DMS 273 (cell line): ENCODE results near the gene SPATS1.
"Not testable (repeated sequence)": the region's sequence is repeated elsewhere in the genome, so short reads cannot be mapped to it uniquely, and the experiment has no call there.

Experiments used
- DNase-seq: peaks from one replicate; lab custom pipeline; 2025; ENCODE audit not compliant: unreplicated experiment; lab: John Stamatoyannopoulos, UW

The SPATS1 gene

DNA sequence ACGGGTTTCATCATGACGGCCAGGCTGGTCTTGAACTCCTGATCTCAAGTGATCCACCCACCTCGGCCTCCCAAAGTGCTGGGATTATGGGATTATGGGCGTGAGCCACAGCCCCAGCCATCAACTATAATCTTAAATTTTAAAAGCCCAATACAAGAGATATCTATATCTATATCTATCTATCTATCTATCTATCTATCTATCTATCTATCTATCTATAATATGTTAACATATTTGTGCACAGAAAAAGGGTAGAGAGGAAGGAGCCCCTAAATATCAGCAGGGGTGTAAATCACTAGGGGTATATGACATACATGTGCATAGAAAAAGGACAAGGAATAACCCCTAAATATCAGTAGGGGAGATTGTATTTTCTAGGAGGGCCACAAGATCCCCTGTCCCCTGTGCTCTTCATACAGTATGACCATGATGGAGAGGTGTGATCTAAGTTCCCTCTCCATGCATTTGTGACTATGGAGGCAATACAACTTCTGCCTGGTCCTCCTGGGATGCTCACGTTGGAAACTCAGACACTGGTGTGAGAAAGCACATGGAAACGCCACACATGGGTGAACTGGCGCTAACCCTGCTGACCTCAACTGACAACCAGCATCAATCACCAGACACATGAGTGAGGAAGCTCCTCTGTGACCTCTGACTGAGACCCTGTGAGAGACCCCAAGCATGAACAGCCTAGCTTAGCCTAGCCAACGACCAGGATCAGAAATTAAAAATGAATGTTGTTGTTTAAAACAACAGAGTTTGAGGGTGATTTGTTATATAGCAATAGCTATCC, 1.2 kb upstream of the SPATS1 start:
- DNase-seq: no peak

DNA sequence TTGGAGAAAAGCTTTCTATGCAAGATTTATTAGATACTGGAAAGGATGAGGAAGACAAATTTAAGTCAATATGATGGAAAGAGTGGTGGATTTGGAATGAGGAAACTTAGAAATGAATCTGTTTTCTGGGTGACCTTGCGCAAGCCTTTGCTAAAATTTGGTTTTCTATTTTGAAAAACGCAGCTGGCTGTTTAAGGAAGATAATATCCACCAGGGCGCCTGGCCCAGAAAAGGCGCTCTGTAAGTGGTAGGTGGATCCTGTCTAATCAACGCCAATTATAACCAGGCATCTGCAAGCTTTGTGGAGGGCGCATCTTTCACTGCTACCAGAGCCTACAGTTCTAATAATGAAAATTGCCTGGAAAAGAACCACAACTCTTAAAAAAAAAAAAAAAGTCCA, 398 bp upstream of the SPATS1 start:
- peak; percentile 55 for DNase-seq

DNA sequence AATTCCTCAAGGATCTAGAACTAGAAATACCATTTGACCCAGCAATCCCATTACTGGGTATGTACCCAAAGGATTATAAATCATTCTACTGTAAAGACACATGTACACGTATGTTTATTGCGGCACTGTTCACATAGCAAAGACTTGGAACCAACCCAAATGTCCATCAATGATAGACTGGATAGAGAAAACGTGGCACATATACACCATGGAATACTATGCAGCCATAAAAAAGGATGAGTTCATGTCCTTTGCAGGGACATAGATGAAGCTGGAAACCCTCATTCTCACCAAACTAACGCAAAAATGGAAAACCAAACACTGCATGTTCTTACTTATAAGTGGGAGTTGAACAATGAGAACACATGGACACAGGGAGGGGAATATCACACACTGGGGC, 4.4 kb downstream of the SPATS1 start:
- not testable (repeated sequence) for DNase-seq

DNA sequence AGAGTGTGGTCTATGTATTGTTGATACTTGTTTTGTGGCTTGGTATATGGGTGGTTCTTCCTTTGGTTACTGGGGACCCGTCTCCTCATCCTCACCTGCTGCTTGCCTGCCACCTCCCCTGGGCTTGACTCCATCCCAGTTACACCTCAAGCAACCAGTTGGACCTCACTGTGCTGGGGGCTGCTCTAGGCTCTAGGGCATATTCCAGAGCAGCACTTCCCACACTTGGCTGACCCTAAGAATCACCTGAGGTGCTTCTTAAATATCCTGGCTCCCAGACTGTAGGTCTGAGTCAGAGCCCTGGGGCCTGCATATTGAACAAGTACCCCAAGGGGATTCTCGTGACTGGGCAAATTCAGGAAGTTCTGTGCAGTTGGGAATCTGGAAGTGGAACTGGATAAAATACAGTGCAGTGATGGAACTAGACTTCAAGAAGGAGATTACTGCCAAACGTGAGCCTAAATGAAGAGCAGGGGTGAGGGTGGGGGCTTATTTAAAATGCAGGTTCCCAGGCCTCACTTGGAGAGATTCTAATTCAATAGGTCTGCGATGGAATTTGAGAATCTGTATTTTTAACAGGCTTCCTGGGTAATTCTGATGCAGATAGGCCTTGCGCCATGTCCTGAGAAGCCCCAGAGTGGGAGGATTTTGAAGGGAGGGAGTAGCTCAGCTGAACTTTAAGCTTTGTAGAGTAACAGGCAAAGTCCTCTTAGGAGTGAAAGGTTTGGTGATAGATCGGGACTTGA, 7.6 kb downstream of the SPATS1 start:
- no peak for DNase-seq

- DNase-seq: not testable (repeated sequence)
Measured at GRCh38 chr6:44350650-44350994, 8.2 kb downstream of the SPATS1 start.

GRCh38 chr6:44352259-44352658, 9.8 kb downstream of the SPATS1 start:
- DNase-seq: no peak

DNA sequence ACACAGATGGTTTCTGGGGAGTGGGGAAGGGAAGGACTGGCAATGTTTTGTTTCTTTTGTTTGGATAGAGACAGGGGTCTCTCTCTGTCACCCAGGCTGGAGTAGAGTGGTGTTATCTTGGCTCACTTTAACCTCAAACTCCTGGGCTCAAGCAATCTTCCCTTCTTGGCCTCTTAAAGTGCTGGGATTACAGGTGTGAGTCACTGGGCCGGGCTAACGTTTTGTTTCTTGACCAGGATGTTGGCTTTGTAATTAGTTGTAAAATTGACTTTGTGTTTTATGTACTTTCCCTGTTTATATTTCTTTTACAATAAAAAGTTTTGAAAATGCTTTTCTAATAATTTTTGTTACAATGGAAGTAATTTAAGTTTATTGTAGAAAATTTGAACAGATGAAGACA, 10.9 kb downstream of the SPATS1 start:
- no peak for DNase-seq

DNA sequence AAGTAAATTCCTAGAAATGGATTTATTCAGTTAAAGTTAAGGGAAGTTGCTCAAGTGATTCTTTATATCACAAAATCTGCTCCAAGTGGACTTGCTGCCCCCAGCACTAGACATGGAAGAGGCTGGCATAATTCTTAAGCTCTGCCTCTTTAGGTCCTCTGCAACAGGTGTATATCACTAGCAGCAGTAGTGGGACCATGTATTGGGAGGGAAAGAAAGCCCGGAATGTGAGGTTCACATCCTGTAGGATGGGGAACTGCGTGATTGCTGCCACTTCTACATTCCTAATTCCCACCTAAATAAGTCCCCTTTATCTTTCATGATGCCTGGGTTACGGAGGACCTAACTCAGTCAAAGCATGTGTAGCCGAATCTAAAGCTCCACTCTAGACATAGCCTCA, 13.2 kb downstream of the SPATS1 start:
- no peak for DNase-seq

GRCh38 chr6:44356487-44356886, 14.0 kb downstream of the SPATS1 start:
- no peak for DNase-seq

GRCh38 chr6:44359973-44360372, 17.5 kb downstream of the SPATS1 start:
- no peak for DNase-seq

DNA sequence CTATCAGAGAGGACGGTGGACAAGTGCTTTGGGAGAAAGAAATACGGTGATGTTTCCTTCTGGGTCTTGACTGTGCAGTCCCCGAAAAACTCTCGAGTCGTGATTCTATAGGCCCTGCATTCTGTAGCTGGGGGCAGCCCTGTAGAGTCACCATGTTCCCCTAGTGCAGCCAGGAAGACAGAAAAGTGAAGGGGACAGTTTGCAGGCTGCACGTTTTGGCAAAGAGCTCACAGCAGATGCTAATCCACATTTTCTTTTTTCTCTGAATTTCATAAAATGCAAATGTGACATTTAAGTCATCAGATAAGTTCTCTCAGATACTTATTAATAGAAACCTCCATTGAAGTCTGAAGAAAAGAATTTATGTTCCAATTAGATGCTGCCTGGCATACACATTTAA, 19.5 kb downstream of the SPATS1 start:
- no peak for DNase-seq

DNA sequence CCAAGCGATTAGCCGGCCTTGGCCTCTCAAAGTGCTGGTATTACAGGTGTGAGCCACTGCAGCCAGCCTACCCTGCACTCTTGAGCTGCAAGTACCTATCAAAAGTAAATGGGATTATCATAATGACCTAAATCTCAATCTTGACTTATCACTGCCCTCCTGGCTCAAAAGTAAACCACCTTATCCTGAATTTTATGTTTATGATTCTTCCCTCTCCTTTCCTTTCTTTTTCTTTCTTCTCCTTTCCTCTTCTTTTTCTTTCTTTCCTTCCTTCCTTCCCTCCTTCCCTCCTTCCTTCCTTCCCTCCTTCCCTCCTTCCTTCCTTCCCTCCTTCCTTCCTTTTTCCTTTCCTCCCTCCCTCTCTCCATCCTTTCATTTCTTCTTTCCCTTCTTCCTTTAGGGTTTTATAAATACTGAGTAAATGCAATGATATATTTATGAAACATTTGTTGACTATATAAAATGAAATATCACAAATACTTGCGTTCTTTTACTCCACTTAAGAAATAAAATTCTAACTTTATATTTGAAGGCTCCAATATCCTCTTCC, 21.0 kb downstream of the SPATS1 start:
- no peak for DNase-seq

- no peak for DNase-seq
Measured at GRCh38 chr6:44366781-44367180, 24.3 kb downstream of the SPATS1 start.

DNA sequence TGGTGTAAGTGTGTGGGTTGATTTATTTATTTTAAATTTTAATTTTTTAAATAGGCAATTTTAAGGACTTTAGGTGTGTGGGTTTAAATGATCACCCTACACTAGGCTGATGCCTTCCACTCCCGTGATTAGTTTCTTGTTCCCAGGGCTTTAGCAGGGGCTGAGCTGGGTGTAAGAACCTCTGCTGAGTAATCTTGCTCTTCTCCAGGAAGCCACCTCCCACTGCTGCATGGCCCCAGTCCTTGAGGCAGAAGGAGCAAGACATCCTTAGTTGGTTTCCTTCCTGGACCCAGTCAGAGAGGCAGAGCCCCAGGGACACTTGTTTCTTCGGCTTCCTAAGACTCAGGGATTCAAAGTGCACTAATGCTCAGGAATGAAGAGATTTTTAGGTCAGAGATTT, 25.2 kb downstream of the SPATS1 start:
- DNase-seq: no peak

DNA sequence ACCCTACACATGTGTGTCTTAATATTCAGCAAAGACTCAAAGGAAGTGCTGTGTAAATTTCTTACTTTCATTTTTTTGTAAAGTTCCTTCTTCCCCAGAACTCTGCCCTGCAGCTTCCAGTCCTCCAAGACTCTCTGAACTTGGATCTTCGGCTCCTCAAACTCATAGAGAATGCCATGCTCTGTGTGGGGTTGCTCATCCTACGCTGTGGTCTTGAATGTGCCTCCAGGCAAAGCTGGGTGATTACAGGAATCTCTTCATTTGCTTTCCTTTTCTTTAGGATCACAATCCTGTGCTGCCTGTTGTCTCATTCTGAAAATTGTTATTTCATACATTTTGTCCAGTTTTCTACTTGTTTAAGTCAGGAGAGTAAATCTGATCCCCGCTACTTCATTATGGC, 30.6 kb downstream of the SPATS1 start:
- DNase-seq: no peak

DNA sequence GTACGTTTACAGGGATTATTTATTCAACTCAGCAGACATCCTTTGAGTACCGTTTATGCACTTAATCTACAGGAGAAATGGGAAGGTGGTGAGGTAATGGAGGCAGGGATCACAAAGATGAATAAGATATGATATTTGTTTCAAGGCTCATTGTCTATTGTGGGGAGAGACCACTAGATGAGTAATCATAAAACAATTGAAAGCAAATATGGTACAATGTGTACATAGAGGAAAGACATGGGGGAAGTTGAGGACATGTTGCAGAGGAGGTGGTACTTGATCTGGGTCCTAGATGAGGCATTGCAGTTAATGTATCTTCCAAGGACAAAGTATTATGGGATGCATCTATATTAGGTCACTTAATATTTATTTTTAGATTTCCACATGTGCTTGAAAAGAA, 31.3 kb downstream of the SPATS1 start:
- DNase-seq: no peak

- DNase-seq: no peak
Measured at GRCh38 chr6:44375071-44375470, 32.6 kb downstream of the SPATS1 start.

DNA sequence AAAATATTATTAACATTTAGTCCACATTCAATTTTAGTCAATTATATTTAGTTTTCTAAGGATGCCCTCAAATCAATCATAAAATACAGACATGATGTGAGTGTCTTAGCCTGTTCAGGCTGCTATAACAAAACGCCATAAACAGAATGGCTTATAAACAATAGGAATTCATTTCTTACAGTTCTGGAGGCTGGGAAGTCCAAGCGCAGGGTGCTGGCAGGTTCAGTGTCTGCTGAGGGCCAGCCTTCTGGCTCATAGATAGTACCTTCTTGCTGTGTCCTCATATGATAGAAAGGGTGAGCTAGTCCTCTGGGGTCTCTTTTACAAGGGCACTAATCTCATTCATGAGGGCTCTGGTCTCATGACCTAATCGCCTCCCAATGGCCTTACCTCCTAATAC, 35.0 kb downstream of the SPATS1 start:
- no peak for DNase-seq

DNA sequence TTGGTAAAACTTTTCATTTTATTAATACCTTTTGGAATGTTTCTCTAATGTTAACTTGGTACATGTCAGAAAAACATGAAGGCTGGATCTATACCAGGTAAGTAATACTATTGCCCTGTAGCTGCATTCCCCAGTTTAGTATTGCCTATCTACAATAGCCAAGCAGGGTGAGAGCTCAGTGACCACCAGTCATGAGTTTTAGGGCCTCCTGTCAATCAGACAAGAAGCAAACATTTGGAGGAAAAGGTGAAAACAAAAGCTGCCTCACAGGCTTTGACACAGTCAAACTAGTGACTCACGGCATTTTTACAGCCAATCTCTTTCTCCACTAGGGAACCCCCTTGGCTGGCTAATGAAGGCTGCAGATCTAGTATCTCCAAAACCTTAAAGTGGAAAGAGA, 35.5 kb downstream of the SPATS1 start:
- DNase-seq: no peak

GRCh38 chr6:44381739-44382138, 39.3 kb downstream of the SPATS1 start:
- no peak for DNase-seq

GRCh38 chr6:44386364-44386928, 44.0 kb downstream of the SPATS1 start:
- DNase-seq: no peak

GRCh38 chr6:44386929-44387345, 44.5 kb downstream of the SPATS1 start:
- no peak for DNase-seq
